Effector memory CD4-positive, alpha-beta T cell (primary cell): Measurements from ENCODE around the gene TP73.

Experiments used
- DNase-seq, 3 donors: peaks; one replicate each; pipeline ENCODE4 v3.0.0-alpha.2; 2020
- H3K27ac ChIP-seq: 2 replicates; pipeline ENCODE4 v1.7.0; 2013; ENCODE audit warnings: mild to moderate bottlenecking, low read length, moderate library complexity; ENCODE audit not compliant: insufficient read depth, poor library complexity, severe bottlenecking
- H3K27me3 ChIP-seq: replicated peaks from 2 replicates; pipeline ENCODE4 v1.7.0; 2013; ENCODE audit warnings: mild to moderate bottlenecking, low read length; ENCODE audit not compliant: insufficient read depth, control insufficient read depth, poor library complexity, severe bottlenecking
- H3K36me3 ChIP-seq: 2 replicates; pipeline ENCODE4 v1.7.0; 2013; ENCODE audit warnings: mild to moderate bottlenecking, low read length, moderate library complexity; ENCODE audit not compliant: control insufficient read depth, insufficient read depth
- H3K4me1 ChIP-seq: 2 replicates; pipeline ENCODE4 v1.7.0; 2013; ENCODE audit warnings: low read length, mild to moderate bottlenecking; ENCODE audit not compliant: control insufficient read depth, insufficient read depth, poor library complexity, severe bottlenecking
- H3K4me3 ChIP-seq: 2 replicates; pipeline ENCODE4 v1.7.0; 2013; ENCODE audit warnings: low read length, low read depth, mild to moderate bottlenecking; ENCODE audit not compliant: insufficient read depth, poor library complexity, severe bottlenecking
- H3K9me3 ChIP-seq: 2 replicates; pipeline ENCODE4 v1.7.0; 2013; ENCODE audit warnings: mild to moderate bottlenecking, low read length, moderate library complexity; ENCODE audit not compliant: control insufficient read depth
- total RNA-seq, 3 donors: gene quantifications; one replicate each; lab custom pipeline; 2026; lab: John Stamatoyannopoulos, UW

The TP73 gene
- 0 to 0.52 (median 0.19) reads per million in 3 donors for total RNA-seq

DNA sequence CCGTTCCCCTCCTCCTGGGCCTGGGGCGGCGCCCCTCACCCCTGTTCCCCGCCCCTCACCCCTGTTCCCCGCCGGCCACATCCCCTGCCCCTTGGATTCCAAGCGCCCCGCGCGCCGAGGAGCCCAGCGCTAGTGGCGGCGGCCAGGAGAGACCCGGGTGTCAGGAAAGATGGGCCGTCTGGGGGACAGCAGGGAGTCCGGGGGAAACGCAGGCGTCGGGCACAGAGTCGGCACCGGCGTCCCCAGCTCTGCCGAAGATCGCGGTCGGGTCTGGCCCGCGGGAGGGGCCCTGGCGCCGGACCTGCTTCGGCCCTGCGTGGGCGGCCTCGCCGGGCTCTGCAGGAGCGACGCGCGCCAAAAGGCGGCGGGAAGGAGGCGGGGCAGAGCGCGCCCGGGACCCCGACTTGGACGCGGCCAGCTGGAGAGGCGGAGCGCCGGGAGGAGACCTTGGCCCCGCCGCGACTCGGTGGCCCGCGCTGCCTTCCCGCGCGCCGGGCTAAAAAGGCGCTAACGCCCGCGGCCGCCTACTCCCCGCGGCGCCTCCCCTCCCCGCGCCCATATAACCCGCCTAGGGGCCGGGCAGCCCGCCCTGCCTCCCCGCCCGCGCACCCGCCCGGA is at the start of gene TP73:
Gene TP73 (plus strand): TSS at position 587 of the 618 bp plus-strand sequence. CDS start 29,850 bp downstream, outside the sequence.
- Histone ChIP-seq H3K27me3 (peaks cover 32% of the 10 kb centered on the region), H3K9me3 (no peaks in the 10 kb centered on the region), H3K4me3 (peak within 1 kb of the TSS; percentile 34), H3K4me1 (peaks cover 35% of the 10 kb centered on the region), H3K36me3 (peaks cover 3% of the 10 kb centered on the region), H3K27ac (no peak within 1 kb of the TSS)
- DNase-seq: no peak

DNA sequence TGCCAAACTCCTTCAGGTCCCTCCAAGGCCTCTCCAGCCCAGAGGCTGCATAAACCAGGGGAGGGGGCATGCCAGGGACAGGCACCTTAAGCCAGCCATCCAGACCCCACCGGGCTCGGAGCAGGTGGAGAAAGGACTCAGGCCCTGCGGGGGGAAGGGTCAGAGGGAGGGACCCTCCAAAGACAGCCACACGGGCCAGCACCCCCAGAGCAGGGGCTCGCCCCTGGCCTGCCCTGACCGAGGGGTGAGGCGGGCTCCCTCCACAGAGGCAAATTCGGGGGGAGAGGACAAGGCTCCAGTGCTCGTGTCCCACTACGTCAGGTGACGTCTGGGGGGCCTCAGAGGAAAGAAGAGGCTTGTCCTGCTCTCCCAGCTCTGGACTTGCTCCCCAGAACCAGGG is 49.2 kb upstream of the TP73 start:
- no peak overlapping the region for H3K4me3 ChIP-seq
- no peaks in the 10 kb centered on the region for H3K9me3 ChIP-seq
- DNase-seq: no peak
- H3K4me1 ChIP-seq: peaks cover 6% of the 10 kb centered on the region
- no peaks in the 10 kb centered on the region for H3K36me3 ChIP-seq
- no peaks in the 10 kb centered on the region for H3K27me3 ChIP-seq
- no peak overlapping the region for H3K27ac ChIP-seq

DNA sequence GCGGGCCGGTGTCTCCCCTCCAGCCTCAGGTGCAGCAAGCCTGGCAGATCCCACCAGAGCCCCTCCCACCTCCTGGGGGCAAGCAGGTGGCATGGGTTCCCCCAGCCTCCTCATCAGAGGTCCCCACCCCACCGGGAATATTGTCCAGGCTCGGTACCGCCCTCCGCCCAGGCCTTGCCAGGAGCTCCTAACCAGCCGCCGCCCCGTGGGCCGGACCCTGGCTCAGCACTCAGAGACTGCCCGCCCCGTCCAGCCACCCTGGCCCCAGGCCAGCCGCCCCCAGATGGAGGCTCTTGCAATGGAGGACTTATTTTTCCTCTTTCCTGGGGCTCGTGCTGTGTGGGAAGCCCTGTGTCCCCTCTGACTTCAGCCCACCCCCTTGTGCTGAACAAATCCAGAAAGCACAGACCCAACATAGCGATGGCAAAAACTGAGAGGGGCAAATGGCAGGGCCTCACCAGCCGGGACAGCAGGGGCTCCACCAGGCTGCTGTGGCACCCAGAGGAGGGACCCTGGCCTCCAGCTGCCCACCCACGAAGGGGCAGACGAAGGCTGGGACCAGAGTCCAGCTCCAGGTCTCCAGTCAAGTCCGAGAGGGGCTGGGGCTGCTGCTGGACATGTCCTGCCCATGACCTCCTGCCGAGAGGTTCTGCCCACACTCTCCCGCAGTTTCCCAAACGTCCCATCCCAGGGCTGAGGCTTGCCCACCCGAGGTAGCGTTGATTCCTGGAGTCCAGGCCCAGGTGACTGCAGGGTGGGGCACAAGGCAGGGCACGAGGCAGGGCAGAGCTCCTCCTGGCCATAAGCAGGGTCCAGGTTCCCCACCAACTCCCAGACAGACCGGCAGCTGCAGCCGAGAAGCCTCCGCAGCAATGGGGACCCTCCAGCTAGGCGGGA is 48.5 kb upstream of the TP73 start:
- Histone ChIP-seq H3K36me3 (no peaks in the 10 kb centered on the region), H3K4me1 (no peaks in the 10 kb centered on the region), H3K4me3 (no peak overlapping the region), H3K9me3 (no peaks in the 10 kb centered on the region), H3K27ac (no peak overlapping the region), H3K27me3 (peaks cover 6% of the 10 kb centered on the region)
- DNase-seq: no peak

DNA sequence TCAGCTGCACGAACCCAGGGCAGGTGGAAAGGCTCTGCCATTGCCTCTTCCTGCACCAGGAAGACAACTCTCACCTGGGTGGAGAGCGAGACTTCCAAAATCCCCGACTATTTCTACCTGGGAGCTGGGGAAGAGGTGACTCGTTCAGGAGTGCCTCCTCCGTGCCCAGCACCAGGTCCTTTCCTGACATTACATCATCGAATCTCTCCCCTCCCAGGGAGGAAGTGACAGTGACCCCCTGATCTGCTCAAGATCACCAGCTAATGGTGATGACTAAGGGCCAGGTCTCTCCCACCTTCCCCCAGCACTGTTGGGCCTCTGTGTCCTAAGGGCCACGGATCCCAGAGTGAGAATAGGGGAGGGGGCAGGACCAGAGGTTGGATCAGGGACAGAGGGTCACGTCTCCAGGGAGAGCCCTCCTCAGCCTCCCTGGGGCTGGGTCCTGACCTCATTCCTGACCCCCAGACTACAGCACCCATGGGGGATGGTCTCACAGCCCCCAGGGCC is 47.8 kb upstream of the TP73 start:
- Histone ChIP-seq H3K4me3 (no peak overlapping the region), H3K27ac (no peak overlapping the region), H3K4me1 (no peaks in the 10 kb centered on the region), H3K36me3 (no peaks in the 10 kb centered on the region), H3K9me3 (no peaks in the 10 kb centered on the region), H3K27me3 (peaks cover 6% of the 10 kb centered on the region)
- DNase-seq: no peak

DNA sequence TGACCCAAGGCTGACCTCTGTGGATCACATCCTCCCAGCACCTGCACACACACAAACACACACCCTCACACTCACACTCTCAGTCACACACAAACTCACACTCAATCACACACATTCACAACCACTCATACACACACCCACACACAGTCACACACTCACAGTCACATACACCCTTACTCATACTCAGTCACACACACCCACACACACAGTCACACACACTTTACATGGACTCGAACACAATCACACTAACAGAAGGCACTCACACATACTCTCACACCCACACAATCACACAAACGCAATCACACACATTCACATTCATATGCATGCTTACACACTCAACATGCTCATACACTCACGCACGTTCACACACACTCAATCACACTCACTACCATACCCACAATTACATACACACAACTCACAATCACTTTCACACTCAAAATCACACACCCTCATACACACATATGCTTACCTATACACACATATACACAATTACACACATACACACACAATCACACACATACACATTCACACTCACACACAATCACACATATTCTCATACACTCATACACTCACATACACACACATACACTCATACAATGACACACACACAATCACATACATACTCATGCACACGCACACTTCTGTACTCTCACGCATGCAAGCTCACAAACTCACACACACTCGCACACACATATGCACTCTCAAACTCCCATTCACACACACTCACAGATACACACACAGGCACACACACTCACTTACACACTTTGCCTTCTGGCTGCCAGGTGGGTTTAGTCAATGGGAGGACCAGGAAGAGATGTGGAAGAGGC is 47.1 kb upstream of the TP73 start:
- peaks cover 3% of the 10 kb centered on the region for H3K4me1 ChIP-seq
- DNase-seq: no peak
- H3K27ac ChIP-seq: no peak overlapping the region
- H3K9me3 ChIP-seq: no peaks in the 10 kb centered on the region
- H3K4me3 ChIP-seq: no peak overlapping the region
- no peaks in the 10 kb centered on the region for H3K36me3 ChIP-seq
- H3K27me3 ChIP-seq: peaks cover 9% of the 10 kb centered on the region

DNA sequence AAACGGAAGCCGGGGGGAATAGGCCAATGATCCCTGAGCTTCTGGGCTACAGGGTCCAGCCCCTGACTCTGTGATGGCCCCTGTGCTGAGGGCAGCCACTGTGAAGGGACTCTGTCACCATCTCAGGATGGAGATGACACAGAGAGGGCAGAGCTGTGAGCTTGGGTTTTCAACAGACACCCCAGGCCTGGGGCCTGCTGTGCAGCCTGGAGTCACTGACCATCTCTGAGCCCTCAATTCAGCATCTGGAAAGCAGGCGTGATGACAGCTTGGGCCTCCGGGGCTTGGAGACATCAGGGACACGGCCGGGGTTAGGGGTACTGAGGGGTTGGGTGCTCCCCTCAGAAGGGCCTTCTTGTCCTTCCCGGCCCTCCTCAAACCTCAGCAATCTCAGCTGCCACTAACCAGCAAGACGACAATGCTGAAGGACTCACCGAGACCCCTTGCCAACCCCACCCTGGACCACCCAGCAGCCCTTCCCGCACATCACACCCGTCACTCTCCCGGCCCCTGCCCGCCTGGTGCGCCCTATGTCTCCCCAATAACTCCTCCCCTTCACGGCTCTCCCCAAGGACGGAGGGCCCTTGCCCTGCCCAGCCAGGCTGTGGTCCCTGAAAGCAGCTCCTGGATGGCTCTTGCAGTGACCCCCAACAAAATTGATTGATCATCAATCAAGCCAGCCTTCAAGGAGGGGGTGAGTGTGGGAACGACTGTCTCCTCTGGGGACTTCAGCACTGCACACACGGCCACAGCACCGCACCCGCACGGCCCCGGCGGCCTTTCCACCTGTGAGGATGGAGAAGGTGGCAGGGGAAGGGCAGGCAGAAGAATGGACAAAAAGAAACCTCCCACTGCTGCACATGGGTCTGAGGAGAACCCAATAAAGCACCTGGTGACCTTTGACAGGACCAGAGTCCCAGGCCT is 45.3 kb upstream of the TP73 start:
- H3K27ac ChIP-seq: no peak overlapping the region
- no peaks in the 10 kb centered on the region for H3K9me3 ChIP-seq
- no peaks in the 10 kb centered on the region for H3K36me3 ChIP-seq
- no peak overlapping the region for H3K4me3 ChIP-seq
- H3K4me1 ChIP-seq: peaks cover 19% of the 10 kb centered on the region
- peaks cover 9% of the 10 kb centered on the region for H3K27me3 ChIP-seq
- DNase-seq: no peak

DNA sequence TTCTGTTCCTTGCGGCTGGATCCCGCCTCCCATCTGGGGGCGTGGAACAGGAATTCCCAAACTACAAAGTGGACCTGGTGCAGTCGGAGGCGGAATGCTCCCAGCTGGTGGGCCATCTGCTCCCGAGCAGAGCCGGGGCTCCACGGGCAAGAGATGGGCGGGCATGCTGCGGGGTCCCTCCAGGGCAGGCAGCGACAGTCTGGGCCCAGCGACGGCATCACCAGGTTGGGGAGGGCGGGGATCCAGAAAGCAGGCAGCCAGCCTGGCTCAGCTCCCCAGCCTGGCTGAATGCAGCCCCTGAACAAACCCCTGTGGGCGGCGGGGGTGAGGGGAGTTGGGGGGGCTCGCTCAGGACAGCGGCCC is 44.6 kb upstream of the TP73 start:
- no peak overlapping the region for H3K27ac ChIP-seq
- H3K27me3 ChIP-seq: peaks cover 9% of the 10 kb centered on the region
- peaks cover 19% of the 10 kb centered on the region for H3K4me1 ChIP-seq
- H3K9me3 ChIP-seq: no peaks in the 10 kb centered on the region
- DNase-seq: no peak
- no peaks in the 10 kb centered on the region for H3K36me3 ChIP-seq
- no peak overlapping the region for H3K4me3 ChIP-seq

DNA sequence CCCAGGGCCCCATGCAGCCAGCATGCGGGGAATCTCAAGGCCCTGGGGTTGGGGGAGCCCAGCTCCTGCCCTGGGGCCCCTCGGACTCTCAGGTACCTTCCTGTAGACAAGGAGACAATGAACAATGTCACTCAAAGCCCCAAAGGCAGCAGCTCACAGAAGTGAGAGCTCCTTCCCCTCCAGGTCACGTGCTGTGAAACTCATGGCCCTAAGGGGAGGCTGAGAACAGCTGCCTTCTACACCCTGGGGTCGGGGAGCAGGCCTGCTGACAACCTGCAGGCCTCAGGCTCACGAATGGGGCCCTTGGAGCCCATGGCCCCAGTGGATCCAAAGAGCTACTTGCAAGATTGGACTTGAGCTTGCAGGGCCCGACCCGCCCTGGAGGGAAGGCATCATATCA is 44.2 kb upstream of the TP73 start:
- no peaks in the 10 kb centered on the region for H3K9me3 ChIP-seq
- peaks cover 9% of the 10 kb centered on the region for H3K27me3 ChIP-seq
- no peak overlapping the region for H3K4me3 ChIP-seq
- H3K36me3 ChIP-seq: no peaks in the 10 kb centered on the region
- DNase-seq: no peak
- no peak overlapping the region for H3K27ac ChIP-seq
- H3K4me1 ChIP-seq: peaks cover 19% of the 10 kb centered on the region
